NCI-H446 treated with DMSO at 0.1 percent for 48 hours (cell line): ENCODE results near the gene AGPS.
"Not testable (repeated sequence)": the region's sequence is repeated elsewhere in the genome, so short reads cannot be mapped to it uniquely, and the experiment has no call there.

ENCODE experiments used
- DNase-seq: peaks from one replicate; lab custom pipeline; 2025; lab: John Stamatoyannopoulos, UW

Gene AGPS

DNA sequence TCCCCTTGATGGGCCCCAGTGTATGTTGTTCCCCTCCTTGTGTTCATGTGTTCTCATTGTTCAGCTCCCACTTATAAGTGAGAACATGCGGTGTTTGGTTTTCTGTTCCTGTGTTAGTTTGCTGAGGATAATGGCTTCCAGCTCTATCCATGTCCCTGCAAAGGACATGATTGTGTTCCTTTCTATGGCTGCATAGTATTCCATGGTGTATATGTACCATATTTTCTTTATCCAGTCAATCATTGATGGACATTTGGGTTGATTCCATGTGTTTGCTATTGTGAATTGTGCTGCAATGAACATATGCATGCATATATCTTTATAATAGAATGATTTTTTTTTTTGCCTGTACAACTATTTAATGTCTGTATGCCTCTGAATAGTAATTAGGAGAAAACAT, 31.5 kb downstream of the AGPS start:
- not testable (repeated sequence) for DNase-seq

- DNase-seq = not testable (repeated sequence)
These were observed 32.0 kb downstream of the AGPS start for GRCh38 chr2:177424620-177425019.

DNA sequence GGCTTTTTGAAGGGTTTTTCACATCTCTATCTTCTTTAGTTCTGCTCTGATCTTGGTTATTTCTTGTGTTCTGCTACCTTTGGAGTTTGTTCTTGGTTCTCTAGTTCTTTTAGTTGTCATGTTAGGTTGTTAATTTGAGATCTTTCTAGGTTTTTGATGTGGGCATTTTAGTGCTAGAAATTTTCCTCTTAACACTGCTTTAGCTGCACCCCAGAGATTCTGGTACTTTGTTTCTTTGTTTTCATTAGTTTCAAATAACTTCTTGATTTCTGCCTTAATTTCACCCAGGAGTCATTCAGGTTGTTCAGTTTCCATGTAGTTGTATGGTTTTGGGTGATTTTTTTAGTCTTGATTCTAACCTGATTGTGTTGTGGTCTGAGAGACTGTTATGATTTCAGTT, 34.7 kb downstream of the AGPS start:
- DNase-seq = no peak

GRCh38 chr2:177427936-177428335, 35.4 kb downstream of the AGPS start:
- not testable (repeated sequence) for DNase-seq

DNA sequence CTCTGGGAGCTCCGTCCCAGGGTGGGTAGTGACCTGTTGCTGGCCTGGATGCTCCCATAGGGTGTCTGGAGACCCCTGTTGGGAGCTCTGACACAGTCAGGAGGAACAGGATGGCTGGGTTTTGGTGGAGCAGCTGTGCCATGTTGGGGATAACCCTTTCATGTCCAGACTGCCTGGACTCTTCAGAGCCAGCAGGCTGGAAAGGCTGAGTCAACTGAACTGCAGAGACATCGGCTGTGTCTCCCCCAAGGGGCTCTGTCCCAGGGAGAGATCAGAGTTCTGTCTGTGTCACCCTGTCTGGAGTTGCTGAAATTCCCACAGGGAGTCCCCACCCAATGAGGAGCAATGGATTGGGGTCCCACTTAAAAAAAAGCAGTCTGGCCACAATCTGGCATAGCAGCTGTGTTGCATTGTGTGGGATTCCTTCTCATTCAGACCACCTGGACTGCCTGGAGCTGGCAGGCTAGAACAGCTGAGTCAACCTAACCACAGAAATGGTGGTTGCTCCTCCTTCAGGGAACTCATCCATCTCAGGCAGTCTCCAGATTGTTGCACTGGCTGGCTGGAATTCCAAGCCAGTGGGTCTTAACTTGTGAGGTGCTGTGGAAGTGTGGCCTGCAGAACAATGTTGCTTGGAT, 37.2 kb downstream of the AGPS start:
- DNase-seq = no peak

GRCh38 chr2:177430411-177430810, 37.8 kb downstream of the AGPS start:
- no peak for DNase-seq

- DNase-seq = not testable (repeated sequence)
These were observed 38.6 kb downstream of the AGPS start for GRCh38 chr2:177431111-177431725.

DNA sequence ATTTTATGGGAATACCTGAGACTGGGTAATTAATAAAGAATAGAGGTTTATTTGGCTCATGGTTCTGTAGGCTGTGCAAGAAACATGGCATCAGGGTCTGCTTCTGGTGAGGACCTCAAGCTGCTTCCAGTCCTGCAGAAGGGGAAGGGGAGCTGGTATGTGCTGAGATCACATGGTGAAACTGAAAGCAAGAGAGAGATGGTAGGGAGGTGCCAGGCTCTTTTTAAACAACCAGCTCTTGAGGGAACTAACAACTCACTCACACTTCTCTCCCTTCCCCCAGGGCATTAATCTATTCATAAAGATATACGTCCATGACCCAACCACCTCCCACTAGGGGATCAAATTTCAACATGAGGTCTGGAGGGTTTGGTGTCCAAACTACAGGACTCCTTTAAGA, 40.1 kb downstream of the AGPS start:
- no peak for DNase-seq

DNA sequence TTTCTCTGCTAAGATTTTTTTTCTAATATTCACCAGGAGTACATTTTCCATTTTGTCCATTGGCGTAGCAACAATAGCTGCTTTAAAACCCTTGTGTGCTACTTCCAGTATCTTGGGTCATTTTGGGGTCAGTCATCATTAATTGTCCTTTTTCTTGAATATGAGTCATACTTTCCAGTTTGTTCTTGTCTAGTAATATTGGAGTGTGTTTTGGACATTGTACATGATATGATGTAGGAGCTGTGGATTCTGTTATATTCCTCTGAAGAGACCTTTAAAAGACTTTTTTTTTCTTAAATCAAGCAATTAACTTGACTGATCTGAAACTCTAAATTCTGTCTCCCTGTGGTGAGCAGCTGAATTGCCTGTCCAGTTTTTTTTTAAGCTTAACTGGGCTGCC, 40.8 kb downstream of the AGPS start:
- no peak for DNase-seq

DNA sequence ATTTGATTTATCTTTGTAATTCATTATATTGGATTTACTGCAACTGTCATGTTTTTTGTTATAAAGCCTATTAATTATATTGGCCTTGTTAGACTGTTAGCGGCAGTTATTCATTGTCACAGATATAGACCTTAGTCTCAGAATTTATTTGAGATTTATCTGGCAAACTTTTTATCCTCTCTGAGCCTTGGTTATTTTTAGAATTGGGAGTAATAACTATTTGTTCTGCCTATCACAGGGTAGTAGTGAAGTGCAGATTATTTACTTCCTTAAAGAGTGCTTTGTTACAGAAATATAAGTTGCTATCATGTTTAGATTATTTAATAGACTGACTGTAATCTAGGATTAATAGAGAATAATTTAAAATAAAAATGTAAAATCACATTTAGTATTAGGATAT, 41.9 kb downstream of the AGPS start:
- no peak for DNase-seq

GRCh38 chr2:177445200-177445599, 52.6 kb downstream of the AGPS start:
- DNase-seq = no peak

DNA sequence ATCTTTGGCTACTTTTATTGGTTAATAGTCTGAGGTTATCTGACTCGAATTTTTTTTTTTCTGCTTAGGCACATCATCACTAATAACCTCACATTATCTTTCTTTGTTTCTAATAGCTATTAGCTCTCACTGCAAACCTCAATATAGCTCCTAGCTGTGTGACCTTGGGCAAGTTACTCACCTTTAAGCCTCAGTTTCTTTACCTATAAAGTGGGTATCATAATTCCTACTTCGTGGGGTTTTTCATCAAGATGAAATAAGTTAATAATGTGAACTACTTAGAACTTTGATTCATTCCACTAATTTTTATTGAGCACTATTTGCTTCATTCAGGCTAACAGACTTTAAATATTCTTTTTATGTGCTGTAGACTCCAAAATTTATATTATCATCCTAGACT, 55.5 kb downstream of the AGPS start:
- no peak for DNase-seq

GRCh38 chr2:177449159-177449558, 56.6 kb downstream of the AGPS start:
- no peak for DNase-seq

GRCh38 chr2:177455187-177455586, 62.6 kb downstream of the AGPS start:
- DNase-seq = no peak

DNA sequence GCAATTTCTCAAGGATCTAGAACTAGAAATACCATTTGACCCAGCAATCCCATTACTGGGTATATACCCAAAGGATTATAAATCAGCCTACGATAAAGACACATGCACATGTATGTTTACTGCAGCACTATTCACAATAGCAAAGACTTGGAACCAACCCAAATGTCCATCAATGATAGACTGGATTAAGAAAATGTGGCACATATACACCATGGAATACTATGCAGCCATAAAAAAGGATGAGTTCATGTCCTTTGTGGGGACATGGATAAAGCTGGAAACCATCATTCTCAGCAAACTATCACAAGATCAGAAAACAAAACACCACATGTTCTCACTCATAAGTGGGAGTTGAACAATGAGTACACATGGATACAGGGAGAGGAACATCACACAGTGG, 67.2 kb downstream of the AGPS start:
- not testable (repeated sequence) for DNase-seq

DNA sequence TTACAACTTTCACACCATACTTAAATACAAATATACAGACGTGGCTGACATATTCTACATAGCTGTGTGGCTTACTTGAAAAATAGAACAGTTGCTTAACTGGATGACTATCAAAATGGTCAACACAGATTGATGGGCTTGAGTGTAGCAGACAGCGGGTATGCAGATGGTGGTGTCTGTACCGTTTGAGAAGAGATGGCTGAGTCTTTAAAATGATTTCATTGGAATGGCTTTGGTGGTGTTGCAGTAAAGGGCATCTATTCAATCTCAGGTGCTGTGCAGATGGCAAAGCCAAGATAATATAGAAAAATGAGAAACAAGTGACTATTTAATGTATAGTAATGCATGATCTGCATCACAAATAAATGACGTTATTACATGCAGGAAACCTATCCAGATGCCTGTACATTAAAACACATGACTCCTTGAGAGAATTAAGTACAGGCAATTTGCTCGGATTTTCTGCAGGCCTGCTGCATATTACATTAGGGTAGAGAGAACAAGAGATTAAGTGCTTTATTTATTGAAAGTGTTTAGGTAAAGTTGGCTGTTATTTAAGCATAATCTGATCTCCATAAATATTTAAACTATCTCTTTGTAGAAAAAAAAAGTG, 68.5 kb downstream of the AGPS start:
- DNase-seq = no peak

DNA sequence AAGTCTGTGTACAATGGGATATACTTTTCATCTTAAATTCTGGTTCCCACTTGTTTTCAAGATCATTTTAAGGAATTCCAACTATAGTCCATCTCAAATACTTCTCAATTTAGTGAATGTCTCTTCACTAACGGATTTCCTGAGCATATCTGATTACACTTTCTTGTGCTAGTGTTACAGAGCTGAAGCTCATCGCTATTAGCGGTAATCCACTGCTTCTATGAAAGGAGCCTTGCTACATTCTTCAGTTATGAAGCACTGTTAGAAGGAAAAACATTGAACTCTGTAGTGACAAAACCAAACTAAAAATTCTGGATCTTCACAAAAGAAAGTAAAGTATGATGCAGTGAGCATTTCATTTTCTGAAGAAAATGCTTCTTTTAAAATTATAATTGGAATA, 72.0 kb downstream of the AGPS start:
- no peak for DNase-seq

DNA sequence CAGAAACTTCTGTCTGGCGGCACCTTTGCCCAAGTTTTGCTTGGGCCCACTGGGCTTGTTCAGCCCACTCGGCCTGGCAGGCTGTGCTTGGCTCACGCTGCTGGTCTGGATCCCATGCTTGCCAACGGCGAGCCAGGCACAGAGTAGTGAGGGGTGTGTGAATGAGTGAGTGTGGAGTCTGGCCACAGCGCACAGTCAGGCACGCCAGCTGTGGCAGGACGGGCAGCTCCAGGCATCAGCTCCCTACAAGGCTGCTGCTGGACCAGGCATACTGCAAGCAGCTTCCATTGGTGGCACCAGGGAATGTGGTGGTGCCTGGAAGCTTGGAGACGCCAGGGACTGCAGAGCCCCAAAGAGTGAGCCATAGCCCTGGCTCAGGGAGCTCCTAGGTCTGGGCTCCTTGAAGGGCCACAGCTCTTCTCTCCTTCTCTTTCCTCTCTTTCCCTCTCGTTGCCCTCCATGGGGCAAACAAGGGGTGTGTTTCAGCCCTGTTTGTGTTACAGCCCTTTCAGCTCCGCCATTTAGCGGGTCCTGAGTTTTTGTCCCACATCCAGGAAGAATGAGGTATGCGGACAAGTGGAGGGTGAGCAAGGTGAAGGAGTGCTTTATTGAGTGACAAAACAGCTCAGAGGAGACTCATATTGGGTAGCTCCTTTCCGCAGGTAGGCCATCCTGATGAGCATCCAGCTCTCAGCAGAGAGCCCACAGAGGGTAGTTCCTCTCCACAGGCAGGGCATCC, 73.0 kb downstream of the AGPS start:
- DNase-seq = no peak

DNA sequence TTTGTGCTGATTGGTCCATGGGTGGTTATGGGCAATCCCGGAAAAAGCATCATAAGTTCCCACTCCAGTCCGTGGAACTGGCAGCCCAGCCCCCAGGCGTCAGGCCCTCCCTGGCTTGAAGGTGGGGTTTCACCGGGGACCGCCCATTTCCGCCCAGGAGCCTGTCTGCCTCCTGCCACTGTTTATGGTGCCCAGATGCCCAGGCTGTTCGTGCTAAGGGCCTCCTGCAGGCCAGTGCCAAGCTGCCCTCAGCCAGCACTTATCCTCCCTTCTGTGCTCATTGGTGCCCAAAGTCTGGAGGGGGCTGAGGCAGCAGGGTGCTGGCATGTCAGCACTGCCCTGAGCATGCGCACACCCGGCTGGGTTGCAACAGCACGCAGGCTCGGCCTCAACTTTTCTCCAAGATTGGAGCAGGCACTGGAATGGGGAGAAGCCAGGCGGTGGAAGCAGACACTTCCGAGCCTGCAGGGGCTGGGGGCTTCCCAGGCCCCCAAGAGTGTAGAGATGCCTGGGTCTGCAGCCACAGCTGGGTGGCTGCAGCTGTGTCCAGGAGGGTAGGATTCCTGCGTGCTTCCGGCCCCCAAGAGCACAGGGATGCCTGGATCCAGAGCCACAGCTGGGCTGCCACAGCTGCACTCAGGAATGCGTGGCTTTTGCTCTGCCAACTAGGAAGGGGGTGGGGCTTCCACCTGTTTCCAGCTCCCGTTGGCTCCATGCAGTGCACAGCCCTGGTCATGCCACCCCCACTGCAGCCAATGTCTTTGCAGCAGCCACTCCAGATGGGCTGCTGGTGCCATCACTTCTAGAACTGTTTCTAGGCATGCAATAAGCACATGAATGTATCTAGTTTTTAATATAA, 74.0 kb downstream of the AGPS start:
- DNase-seq = no peak

DNA sequence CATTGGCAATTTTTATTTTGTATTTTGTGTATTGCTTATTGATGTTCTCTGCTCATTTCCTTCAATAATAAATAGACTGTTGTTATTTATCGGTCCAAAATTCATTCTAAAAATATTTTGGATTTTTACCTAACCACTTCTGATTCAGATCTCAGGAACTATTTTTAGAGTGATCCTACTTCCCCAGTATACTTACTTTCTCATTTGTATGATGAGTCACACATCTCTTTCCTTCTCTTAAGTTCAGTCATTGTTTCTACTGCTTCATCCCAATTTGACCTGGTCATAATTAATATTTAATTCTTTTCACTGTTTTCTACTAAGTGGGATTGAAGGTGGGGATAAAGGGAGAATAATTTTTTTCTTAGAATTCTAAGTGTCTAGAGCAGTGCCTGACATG, 75.1 kb downstream of the AGPS start:
- no peak for DNase-seq

DNA sequence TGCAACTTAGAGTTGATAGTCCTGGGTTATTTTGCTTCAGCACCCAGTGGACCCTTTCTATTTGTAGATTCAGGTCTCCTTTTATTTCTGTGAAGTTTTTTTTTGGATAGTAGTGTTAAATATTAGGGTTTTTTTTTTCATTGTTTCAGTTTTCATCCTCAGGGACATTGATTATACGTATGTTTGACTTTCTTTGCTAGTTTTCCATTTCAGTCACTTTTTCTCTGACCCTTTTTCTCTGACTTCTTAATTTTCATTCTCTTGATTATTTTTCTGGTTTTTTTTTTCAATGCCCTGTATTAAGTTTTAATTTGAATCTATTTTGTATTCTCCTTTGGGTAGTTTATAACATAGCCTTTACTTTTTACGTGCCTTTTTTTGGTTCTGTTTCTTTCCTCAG, 79.4 kb downstream of the AGPS start:
- no peak for DNase-seq

GRCh38 chr2:177474301-177474700, 81.7 kb downstream of the AGPS start:
- DNase-seq = no peak
